ENCODE measurements around the gene ZNF169. TPM values are rescaled to one million over a fixed set of nuclear protein-coding genes. Genes with fewer than 3 reads are reported as not detected.
"Not testable (repeated sequence)": the region's sequence is repeated elsewhere in the genome, so short reads cannot be mapped to it uniquely, and the experiment has no call there.

ZNF169 gene
- total RNA-seq, 1 experiment from 2014 or later, result 1.4 TPM

GRCh38 chr9:94302426-94302825 lies 43.3 kb downstream of the ZNF169 start:
- no peak for DNase-seq (ENCODE audit: low read depth in 1 of 2, low spot score in 2 of 2)
- Histone ChIP-seq H3K27me3 (replicated peaks) (no peaks in the 10 kb centered on the region), H3K27ac (no peak overlapping the region), H3K4me1 (replicated peaks) (no peaks in the 10 kb centered on the region), H3K9me3 (replicated peaks) (no peaks in the 10 kb centered on the region), H3K36me3 (no peaks in the 10 kb centered on the region), H3K4me3 (no peak overlapping the region)

- no peak for DNase-seq (ENCODE audit: low read depth in 1 of 2, low spot score in 2 of 2)
Measured at GRCh38 chr9:94303321-94303720, 44.2 kb downstream of the ZNF169 start.

DNA sequence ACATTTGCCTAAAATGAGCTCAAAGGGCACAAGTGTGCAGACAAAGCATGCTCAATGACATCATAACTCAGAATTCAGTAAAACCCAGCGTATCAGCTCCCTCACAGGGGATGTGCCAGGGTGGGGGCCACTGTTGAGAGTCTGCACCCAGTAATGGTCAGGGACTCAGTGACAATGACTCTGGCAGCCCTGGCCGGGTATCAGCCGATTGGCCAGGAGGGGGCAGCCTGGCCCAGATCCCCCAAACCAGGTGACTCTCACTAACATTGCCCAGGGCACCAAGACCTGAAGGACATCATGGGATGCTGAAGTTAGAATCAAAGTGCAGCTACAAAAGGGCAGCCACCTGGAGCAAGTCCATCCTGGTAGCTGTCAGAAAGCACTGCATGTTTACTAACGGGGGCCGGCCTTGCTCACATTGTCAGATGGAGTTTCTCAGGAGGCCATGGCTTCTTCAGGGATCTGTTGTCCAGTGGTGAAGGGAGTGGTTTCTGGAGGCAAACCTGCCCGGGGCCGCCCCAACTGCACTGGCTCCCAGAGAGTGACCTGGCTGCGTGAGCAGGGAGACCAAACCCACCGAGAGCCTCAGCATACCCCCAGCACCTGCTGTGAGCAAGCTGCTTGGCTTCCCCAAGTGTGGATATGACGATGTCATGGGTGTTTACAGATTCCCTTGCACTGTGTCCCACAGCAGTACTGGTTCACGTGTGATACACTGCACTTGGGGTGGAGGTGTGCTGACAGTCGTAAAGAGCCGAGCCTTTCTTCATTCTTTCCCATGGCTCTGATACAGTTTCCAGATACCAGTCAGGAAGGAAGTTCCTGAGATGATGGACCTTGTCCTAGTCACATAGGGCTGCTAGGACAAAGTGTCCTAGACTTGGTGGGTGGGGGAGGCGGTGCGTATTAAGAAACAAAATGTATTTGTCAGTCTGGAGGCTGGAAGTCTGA lies 56.2 kb downstream of the ZNF169 start:
- not testable (repeated sequence) for H3K9me3 ChIP-seq (replicated peaks); H3K4me1 ChIP-seq (replicated peaks); H3K36me3 ChIP-seq; H3K4me3 ChIP-seq; DNase-seq (ENCODE audit: low read depth in 1 of 2, low spot score in 2 of 2); H3K27ac ChIP-seq; H3K27me3 ChIP-seq (replicated peaks)

More at GRCh38 chr9:94303321-94303720, 44.2 kb downstream of the ZNF169 start:
- no peak overlapping the region for H3K27ac ChIP-seq
- no peaks in the 10 kb centered on the region for H3K27me3 ChIP-seq (replicated peaks)
- no peaks in the 10 kb centered on the region for H3K4me1 ChIP-seq (replicated peaks)
- no peaks in the 10 kb centered on the region for H3K9me3 ChIP-seq (replicated peaks)
- H3K36me3 ChIP-seq, result no peaks in the 10 kb centered on the region
- H3K4me3 ChIP-seq, result no peak overlapping the region

DNA sequence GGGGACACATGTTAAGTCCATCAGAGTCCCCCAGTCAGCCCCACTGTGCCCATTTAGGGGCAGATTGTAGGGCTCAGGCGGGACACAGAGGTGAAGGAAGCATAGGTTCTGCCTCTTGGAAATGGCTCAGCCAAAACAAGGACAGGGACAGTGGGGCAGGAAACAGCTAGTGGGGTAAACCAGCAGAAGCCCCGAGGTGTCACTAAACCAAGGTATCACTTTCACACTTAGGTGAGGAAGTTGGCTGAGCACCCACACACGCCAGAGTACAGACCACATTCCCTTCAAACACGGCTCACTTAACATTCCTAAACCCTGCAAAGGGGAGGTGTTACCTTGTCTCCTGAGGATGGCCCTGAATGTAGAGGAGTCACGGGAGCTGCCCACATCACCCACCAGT lies 57.1 kb downstream of the ZNF169 start:
- not testable (repeated sequence) for H3K36me3 ChIP-seq; DNase-seq (ENCODE audit: low read depth in 1 of 2, low spot score in 2 of 2); H3K4me3 ChIP-seq; H3K27ac ChIP-seq; H3K27me3 ChIP-seq (replicated peaks); H3K9me3 ChIP-seq (replicated peaks); H3K4me1 ChIP-seq (replicated peaks)

DNA sequence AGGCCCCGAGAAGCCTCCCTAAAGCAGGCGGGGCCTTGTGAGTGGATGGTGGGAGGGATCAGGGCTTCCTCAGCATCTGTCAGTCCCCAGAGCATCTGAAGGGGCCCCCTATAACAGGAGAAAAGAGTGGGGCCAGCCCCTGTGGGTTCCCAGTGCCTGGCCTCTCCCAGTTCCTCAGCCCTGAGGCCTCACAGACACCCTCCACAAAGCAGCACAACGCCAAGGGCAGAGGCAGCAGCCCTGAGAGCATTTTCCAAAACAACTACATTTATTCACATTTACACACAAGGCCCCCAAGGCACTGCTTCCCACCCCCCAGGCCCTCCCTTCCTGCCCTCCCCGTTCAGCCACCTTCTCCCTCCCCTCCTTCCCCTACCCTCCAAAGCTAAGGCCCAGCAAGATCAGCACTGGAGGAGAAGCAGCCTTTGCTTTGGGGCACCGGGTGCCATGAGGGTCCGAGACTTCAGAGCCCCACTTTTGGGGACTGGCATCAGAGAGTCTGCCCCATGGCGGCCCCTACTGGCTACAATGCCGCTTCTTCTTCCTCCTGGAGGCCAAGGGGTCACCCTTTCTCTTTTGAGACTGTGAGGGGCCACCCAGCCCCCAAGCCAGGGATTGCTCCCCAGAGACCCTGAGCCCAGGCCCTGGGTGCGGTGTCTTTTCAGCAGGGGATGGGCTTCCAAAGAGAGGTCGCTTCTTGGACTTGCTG lies 59.0 kb downstream of the ZNF169 start:
- H3K4me3 ChIP-seq; H3K36me3 ChIP-seq; H3K9me3 ChIP-seq (replicated peaks); DNase-seq (ENCODE audit: low read depth in 1 of 2, low spot score in 2 of 2); H3K27ac ChIP-seq; H3K4me1 ChIP-seq (replicated peaks); H3K27me3 ChIP-seq (replicated peaks): not testable (repeated sequence)

GRCh38 chr9:94322342-94322940 lies 63.3 kb downstream of the ZNF169 start:
- DNase-seq (ENCODE audit: low read depth in 1 of 2, low spot score in 2 of 2); H3K27ac ChIP-seq; H3K36me3 ChIP-seq: not testable (repeated sequence)

DNA sequence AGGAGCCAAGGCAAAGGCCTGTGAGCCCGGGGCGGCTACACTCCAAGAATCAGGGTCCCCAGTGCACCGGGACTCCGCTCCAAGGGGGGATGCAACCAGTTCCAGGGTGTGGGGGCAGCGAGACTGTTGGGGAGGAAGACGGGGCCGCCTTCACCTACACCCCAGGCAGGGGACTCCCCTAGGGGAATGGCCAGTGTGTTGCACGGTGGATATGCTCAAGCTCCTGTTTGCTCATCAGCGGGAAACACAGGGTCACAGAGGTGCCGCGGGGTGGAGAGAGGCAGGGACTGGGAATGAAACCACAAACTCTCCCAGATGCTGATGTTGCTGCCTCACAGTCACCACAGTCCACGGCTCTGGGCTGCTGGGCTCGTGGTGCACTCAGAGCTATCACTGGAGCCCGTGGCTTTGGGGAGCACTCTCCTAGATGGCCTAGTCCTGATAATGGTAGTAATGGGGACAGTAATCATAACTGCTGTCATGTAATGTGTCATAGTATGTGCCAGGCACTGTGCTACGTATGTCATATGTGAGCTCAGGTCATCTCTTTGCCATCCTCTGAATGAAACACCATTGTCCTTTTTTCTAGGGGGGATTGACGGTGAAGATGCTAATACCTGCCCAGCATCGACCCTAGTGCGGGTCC lies 64.2 kb downstream of the ZNF169 start:
- not testable (repeated sequence) for DNase-seq (ENCODE audit: low read depth in 1 of 2, low spot score in 2 of 2); H3K36me3 ChIP-seq; H3K4me1 ChIP-seq (replicated peaks)

More at GRCh38 chr9:94322342-94322940, 63.3 kb downstream of the ZNF169 start:
- H3K4me3 ChIP-seq; H3K27me3 ChIP-seq (replicated peaks); H3K4me1 ChIP-seq (replicated peaks); H3K9me3 ChIP-seq (replicated peaks): not testable (repeated sequence)

GRCh38 chr9:94325583-94325982 lies 66.5 kb downstream of the ZNF169 start:
- not testable (repeated sequence) for H3K27ac ChIP-seq; H3K36me3 ChIP-seq; H3K9me3 ChIP-seq (replicated peaks); H3K27me3 ChIP-seq (replicated peaks); DNase-seq (ENCODE audit: low read depth in 1 of 2, low spot score in 2 of 2); H3K4me1 ChIP-seq (replicated peaks); H3K4me3 ChIP-seq

More for the DNA sequence above, 64.2 kb downstream of the ZNF169 start:
- not testable (repeated sequence) for H3K9me3 ChIP-seq (replicated peaks); H3K4me3 ChIP-seq; H3K27ac ChIP-seq; H3K27me3 ChIP-seq (replicated peaks)

- H3K4me1 ChIP-seq (replicated peaks); H3K36me3 ChIP-seq; DNase-seq (ENCODE audit: low read depth in 1 of 2, low spot score in 2 of 2): not testable (repeated sequence)
Measured at GRCh38 chr9:94328544-94328943, 69.4 kb downstream of the ZNF169 start, which contains the start of gene NUTM2F. Gene NUTM2F, minus strand, starts transcription at chr9:94328644. Its CDS starts 21 bp downstream, at chr9:94328623.

GRCh38 chr9:94336445-94336844 lies 77.3 kb downstream of the ZNF169 start:
- H3K9me3 ChIP-seq (replicated peaks); H3K27me3 ChIP-seq (replicated peaks); H3K36me3 ChIP-seq; DNase-seq (ENCODE audit: low read depth in 1 of 2, low spot score in 2 of 2); H3K4me1 ChIP-seq (replicated peaks); H3K4me3 ChIP-seq; H3K27ac ChIP-seq: not testable (repeated sequence)

More at GRCh38 chr9:94328544-94328943, 69.4 kb downstream of the ZNF169 start, which contains the start of gene NUTM2F:
- not testable (repeated sequence) for H3K27ac ChIP-seq; H3K27me3 ChIP-seq (replicated peaks); H3K9me3 ChIP-seq (replicated peaks); H3K4me3 ChIP-seq

DNA sequence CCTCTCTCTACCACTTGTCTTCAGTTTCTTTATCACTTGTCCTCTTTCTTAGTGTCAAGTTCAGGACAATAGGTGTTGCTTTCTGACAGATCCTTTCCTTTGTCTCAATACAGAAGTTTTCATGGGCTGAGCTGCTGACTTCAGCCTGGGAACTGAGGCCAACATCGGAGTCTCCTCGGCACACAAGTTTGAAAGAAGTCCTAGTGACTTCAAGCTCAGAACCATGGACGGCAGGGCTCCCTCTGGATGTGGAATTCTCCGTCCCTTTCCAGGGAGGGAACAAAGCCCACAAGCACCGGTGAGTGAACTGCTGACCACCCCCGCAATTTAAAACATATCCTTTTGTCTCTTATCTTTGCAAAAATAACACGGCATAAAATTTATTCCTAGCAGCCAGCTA lies 79.6 kb downstream of the ZNF169 start:
- not testable (repeated sequence) for H3K27me3 ChIP-seq (replicated peaks); H3K4me1 ChIP-seq (replicated peaks); H3K4me3 ChIP-seq; H3K9me3 ChIP-seq (replicated peaks); DNase-seq (ENCODE audit: low read depth in 1 of 2, low spot score in 2 of 2); H3K36me3 ChIP-seq; H3K27ac ChIP-seq

DNA sequence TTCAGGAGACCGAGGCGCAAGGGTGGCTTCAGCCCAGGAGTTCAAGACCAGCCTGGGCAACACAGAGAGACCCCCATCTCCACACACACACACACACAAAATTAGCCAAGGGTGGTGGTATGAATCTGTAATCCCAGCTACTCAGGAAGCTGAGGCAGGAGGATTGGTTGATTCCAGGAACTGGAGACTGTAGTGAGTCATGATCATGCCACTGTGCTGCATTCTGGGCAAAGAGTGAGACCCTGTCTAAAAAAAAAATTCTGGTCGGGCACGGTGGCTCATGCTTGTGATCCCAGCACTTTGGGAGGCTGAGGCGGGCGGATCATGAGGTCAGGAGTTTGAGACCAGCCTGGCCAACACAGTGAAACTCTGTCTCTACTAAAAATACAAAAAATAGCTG lies 80.6 kb downstream of the ZNF169 start:
- H3K4me3 ChIP-seq; DNase-seq (ENCODE audit: low read depth in 1 of 2, low spot score in 2 of 2); H3K27ac ChIP-seq; H3K4me1 ChIP-seq (replicated peaks); H3K27me3 ChIP-seq (replicated peaks); H3K9me3 ChIP-seq (replicated peaks); H3K36me3 ChIP-seq: not testable (repeated sequence)

- not testable (repeated sequence) for H3K4me3 ChIP-seq; H3K4me1 ChIP-seq (replicated peaks); H3K27me3 ChIP-seq (replicated peaks); H3K9me3 ChIP-seq (replicated peaks); H3K36me3 ChIP-seq; H3K27ac ChIP-seq; DNase-seq (ENCODE audit: low read depth in 1 of 2, low spot score in 2 of 2)
Measured at GRCh38 chr9:94340750-94341149, 81.7 kb downstream of the ZNF169 start.

Data from SJSA1 (cell line).